ENCODE measurements around the gene SCG3.

The SCG3 gene

GRCh38 chr15:51720201-51720995, 39.1 kb downstream of the SCG3 start:
- Histone ChIP-seq H4K20me1 (ENCODE audit: insufficient read depth, low read length) (no peaks in the 10 kb centered on the region), H3K4me1 (ENCODE audit: insufficient read depth, low read length) (no peaks in the 10 kb centered on the region), H2AFZ (ENCODE audit: low read depth, low read length) (no peak overlapping the region), H3K27me3 (ENCODE audit: insufficient read depth, low read length, poor library complexity) (no peaks in the 10 kb centered on the region), H3K36me3 (ENCODE audit: insufficient read depth, low read length) (peaks cover 32% of the 10 kb centered on the region), H3K4me3 (ENCODE audit: low read depth in 1 of 2, low read length in 2 of 2) (no peak overlapping the region), H3K9me3 (ENCODE audit: insufficient read depth, low read length, severe bottlenecking) (no peaks in the 10 kb centered on the region), H3K9ac (ENCODE audit: low read depth, low read length) (no peak overlapping the region), H3K4me2 (ENCODE audit: insufficient read depth, low read length) (no peak overlapping the region), H3K79me2 (ENCODE audit: insufficient read depth, low read length) (no peaks in the 10 kb centered on the region), H3K27ac (ENCODE audit: low read length) (no peak overlapping the region)
- ATAC-seq (ENCODE audit: insufficient read depth, low read depth) (no peak), DNase-seq (no peak)
- no peak for TF ChIP-seq CTCF (IDR thresholded peaks at IDR 0.05; ENCODE audit: borderline replicate concordance, extremely low read depth, low read length, poor library complexity, severe bottlenecking)
- TF ChIP-seq EZH2 (IDR thresholded peaks at IDR 0.05; ENCODE audit: borderline replicate concordance, low read depth, low read length, severe bottlenecking): no peak

- H3K27me3 ChIP-seq (ENCODE audit: insufficient read depth, low read length, poor library complexity): no peaks in the 10 kb centered on the region
- ATAC-seq (ENCODE audit: insufficient read depth, low read depth) (no peak), DNase-seq (no peak)
- H3K4me3 ChIP-seq (ENCODE audit: low read depth in 1 of 2, low read length in 2 of 2): no peak overlapping the region
- peaks cover 32% of the 10 kb centered on the region for H3K36me3 ChIP-seq (ENCODE audit: insufficient read depth, low read length)
- H2AFZ ChIP-seq (ENCODE audit: low read depth, low read length): no peak overlapping the region
- H3K9me3 ChIP-seq (ENCODE audit: insufficient read depth, low read length, severe bottlenecking): no peaks in the 10 kb centered on the region
- H3K27ac ChIP-seq (ENCODE audit: low read length): no peak overlapping the region
- no peak overlapping the region for H3K9ac ChIP-seq (ENCODE audit: low read depth, low read length)
- H3K79me2 ChIP-seq (ENCODE audit: insufficient read depth, low read length): peaks cover 2% of the 10 kb centered on the region; the same call in 1 of the 2 replicates
- no peaks in the 10 kb centered on the region for H3K4me1 ChIP-seq (ENCODE audit: insufficient read depth, low read length)
- H3K4me2 ChIP-seq (ENCODE audit: insufficient read depth, low read length): no peak overlapping the region
- no peaks in the 10 kb centered on the region for H4K20me1 ChIP-seq (ENCODE audit: insufficient read depth, low read length)
- TF ChIP-seq CTCF (IDR thresholded peaks at IDR 0.05; ENCODE audit: borderline replicate concordance, extremely low read depth, low read length, poor library complexity, severe bottlenecking) (no peak), EZH2 (IDR thresholded peaks at IDR 0.05; ENCODE audit: borderline replicate concordance, low read depth, low read length, severe bottlenecking) (no peak)
Measured at GRCh38 chr15:51721199-51721960, 40.1 kb downstream of the SCG3 start.

GRCh38 chr15:51724199-51724598, 42.9 kb downstream of the SCG3 start:
- no peak for TF ChIP-seq EZH2 (IDR thresholded peaks at IDR 0.05; ENCODE audit: borderline replicate concordance, low read depth, low read length, severe bottlenecking)
- TF ChIP-seq CTCF (IDR thresholded peaks at IDR 0.05; ENCODE audit: borderline replicate concordance, extremely low read depth, low read length, poor library complexity, severe bottlenecking): no peak

More at GRCh38 chr15:51724199-51724598, 42.9 kb downstream of the SCG3 start:
- Histone ChIP-seq H3K36me3 (ENCODE audit: insufficient read depth, low read length) (peaks cover 32% of the 10 kb centered on the region), H3K27me3 (ENCODE audit: insufficient read depth, low read length, poor library complexity) (no peaks in the 10 kb centered on the region), H3K27ac (ENCODE audit: low read length) (no peak overlapping the region), H2AFZ (ENCODE audit: low read depth, low read length) (no peak overlapping the region), H4K20me1 (ENCODE audit: insufficient read depth, low read length) (peaks cover 8% of the 10 kb centered on the region; the same call in 1 of the 2 replicates), H3K4me1 (ENCODE audit: insufficient read depth, low read length) (no peaks in the 10 kb centered on the region), H3K9ac (ENCODE audit: low read depth, low read length) (no peak overlapping the region), H3K79me2 (ENCODE audit: insufficient read depth, low read length) (peaks cover 24% of the 10 kb centered on the region), H3K9me3 (ENCODE audit: insufficient read depth, low read length, severe bottlenecking) (no peaks in the 10 kb centered on the region), H3K4me2 (ENCODE audit: insufficient read depth, low read length) (no peak overlapping the region), H3K4me3 (ENCODE audit: low read depth in 1 of 2, low read length in 2 of 2) (no peak overlapping the region)
- no peak for ATAC-seq (ENCODE audit: insufficient read depth, low read depth)
- DNase-seq: no peak
